GM23248 (cell line): ENCODE data around the gene KIR3DL3. TPM values are rescaled to one million over a fixed set of nuclear protein-coding genes. Genes with fewer than 3 reads are reported as not detected.
"Not testable (repeated sequence)": the region's sequence is repeated elsewhere in the genome, so short reads cannot be mapped to it uniquely, and the experiment has no call there.

Experiments
- DNase-seq: peaks from one replicate; pipeline ENCODE4 v3.0.0-alpha.2; 2015
- H2AFZ ChIP-seq: fragments of 200-600 bp; sonication (generic); 2 replicates; pipeline ENCODE4 v1.6.1; 2016; ENCODE audit warnings: antibody characterized with exemption
- H3F3A ChIP-seq: fragments of 200-600 bp; sonication (generic); 2 replicates; pipeline ENCODE4 v1.6.1; 2016; ENCODE audit warnings: mild to moderate bottlenecking, antibody characterized with exemption, mixed run types; ENCODE audit not compliant: insufficient read depth
- H3K27ac ChIP-seq: fragments of 200-600 bp; sonication (generic); 2 replicates; pipeline ENCODE4 v1.5.1; 2016; ENCODE audit warnings: mild to moderate bottlenecking
- H3K27me3 ChIP-seq: fragments of 200-600 bp; sonication (generic); replicated peaks from 2 replicates; pipeline ENCODE4 v1.6.1; 2016; ENCODE audit warnings: mild to moderate bottlenecking; ENCODE audit not compliant: insufficient read depth
- H3K36me3 ChIP-seq: fragments of 200-600 bp; sonication (generic); 2 replicates; pipeline ENCODE4 v1.6.1; 2016; ENCODE audit warnings: low read depth, mild to moderate bottlenecking
- H3K4me1 ChIP-seq: fragments of 200-600 bp; sonication (generic); 2 replicates; pipeline ENCODE4 v1.6.1; 2016; ENCODE audit warnings: mild to moderate bottlenecking; ENCODE audit not compliant: insufficient read depth
- H3K4me2 ChIP-seq: fragments of 200-600 bp; sonication (generic); one replicate; pipeline ENCODE4 v1.6.1; 2016; ENCODE audit warnings: mild to moderate bottlenecking; ENCODE audit not compliant: unreplicated experiment
- H3K4me3 ChIP-seq: fragments of 200-600 bp; sonication (generic); 2 replicates; pipeline ENCODE4 v1.5.1; 2016; ENCODE audit warnings: mild to moderate bottlenecking
- H3K79me2 ChIP-seq: fragments of 200-600 bp; sonication (generic); 2 replicates; pipeline ENCODE4 v1.6.1; 2016; ENCODE audit warnings: mild to moderate bottlenecking; ENCODE audit not compliant: insufficient read depth
- H3K9ac ChIP-seq: fragments of 200-600 bp; sonication (generic); 2 replicates; pipeline ENCODE4 v1.6.1; 2016; ENCODE audit warnings: mild to moderate bottlenecking
- H3K9me2 ChIP-seq: fragments of 200-600 bp; sonication (generic); 2 replicates; pipeline ENCODE4 v1.6.1; 2016; ENCODE audit warnings: mixed run types, mild to moderate bottlenecking, moderate library complexity; ENCODE audit not compliant: insufficient read depth
- H3K9me3 ChIP-seq: fragments of 200-600 bp; sonication (generic); one replicate; pipeline ENCODE4 v1.6.1; 2017; ENCODE audit warnings: low read depth
- H4K20me1 ChIP-seq: fragments of 200-600 bp; sonication (generic); 2 replicates; pipeline ENCODE4 v1.6.0; 2016; ENCODE audit not compliant: insufficient read depth
- WGBS, 2 experiments: methylation state at CpG; one replicate each; pipeline ENCODE4 v1.1.6; 2015 to 2017; ENCODE audit warnings: low lambda C conversion rate in 2 of 2, low coverage in 1 of 2; ENCODE audit errors: missing lambda C conversion rate in 2 of 2; 5-methylcytosine and 5-hydroxymethylcytosine counted together
- in situ Hi-C: fragments of 300-500 bp; cut with MboI; formaldehyde crosslinking; loops from 2 replicates; pipeline ENCODE4 v1.15.0; 2020
- polyA plus RNA-seq: library from polyadenylated mRNA; unstranded; fragments of >200 nt; fragmentation: Nextera tagmentation; extraction: Ambion mirVana; gene quantifications from 2 replicates; pipeline ENCODE4 v1.2.1, GENCODE V29; 2016
- total RNA-seq: library from RNA; depleted of rRNA; stranded (reverse); fragments of >200 nt; shearing (Covaris generic); gene quantifications from 2 replicates; pipeline ENCODE4 v1.2.3, GENCODE V29; 2014

The KIR3DL3 gene
- total and polyA plus RNA-seq, 2 experiments from 2014 or later, result not detected

DNA sequence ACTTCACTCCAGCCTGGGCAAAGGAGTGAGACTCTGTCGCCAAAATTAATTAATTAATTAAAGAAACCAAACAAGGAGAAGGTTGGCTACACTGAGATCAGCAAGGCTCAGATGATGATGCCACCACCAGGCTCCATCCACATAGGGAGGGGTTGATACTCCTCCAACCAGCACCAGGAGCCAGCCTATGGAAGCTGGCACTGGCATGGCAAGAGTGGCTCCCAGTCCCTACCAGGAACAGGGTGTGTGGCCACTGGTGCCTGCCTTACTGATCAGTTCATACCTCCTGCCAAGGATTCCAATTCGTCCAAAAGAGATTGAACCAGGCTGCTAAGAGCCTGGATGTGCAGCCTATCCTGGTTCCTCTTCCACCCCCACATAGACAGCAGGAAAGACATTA lies 48.4 kb downstream of the KIR3DL3 start:
- H3K4me1 ChIP-seq, H4K20me1 ChIP-seq, H3K4me2 ChIP-seq, H3K27ac ChIP-seq, H3F3A ChIP-seq, H3K79me2 ChIP-seq, H3K36me3 ChIP-seq, H3K4me3 ChIP-seq, H3K27me3 ChIP-seq, H3K9me3 ChIP-seq, DNase-seq, H3K9ac ChIP-seq, H3K9me2 ChIP-seq, in situ Hi-C loops, H2AFZ ChIP-seq: not testable (repeated sequence)
- 4 to 11% methylated on average over 2 of the region's 2 CpGs for WGBS, 2 experiments

- DNase-seq, H3K4me3 ChIP-seq, in situ Hi-C loops, H3K27ac ChIP-seq, H4K20me1 ChIP-seq, H2AFZ ChIP-seq, H3K36me3 ChIP-seq, H3K9me3 ChIP-seq, H3K9ac ChIP-seq, H3K4me2 ChIP-seq, H3K4me1 ChIP-seq, H3K27me3 ChIP-seq, H3K79me2 ChIP-seq, H3K9me2 ChIP-seq, H3F3A ChIP-seq: not testable (repeated sequence)
- WGBS, 2 experiments, result 22 to 24% methylated on average over 12 of the region's 12 CpGs
Observed at GRCh38 chr19:54775095-54775815, 51.0 kb downstream of the KIR3DL3 start.

- H4K20me1 ChIP-seq, H3K9ac ChIP-seq, H3K79me2 ChIP-seq, H3K4me3 ChIP-seq, H3K27me3 ChIP-seq, H3K9me3 ChIP-seq, in situ Hi-C loops, H3K4me2 ChIP-seq, H3F3A ChIP-seq, H3K9me2 ChIP-seq, H2AFZ ChIP-seq, H3K4me1 ChIP-seq, H3K36me3 ChIP-seq, DNase-seq, H3K27ac ChIP-seq: not testable (repeated sequence)
- WGBS, 2 experiments, result 47 to 49% methylated on average over 8 of the region's 8 CpGs
Observed at GRCh38 chr19:54775830-54776229, 51.6 kb downstream of the KIR3DL3 start.

- not testable (repeated sequence) for H3K9me3 ChIP-seq, H2AFZ ChIP-seq
Observed at GRCh38 chr19:54777851-54778250, 53.6 kb downstream of the KIR3DL3 start.

GRCh38 chr19:54778896-54779295 lies 54.7 kb downstream of the KIR3DL3 start:
- H3K9me3 ChIP-seq, H4K20me1 ChIP-seq, H3K4me1 ChIP-seq, H3K9ac ChIP-seq, H3K27me3 ChIP-seq, H3K27ac ChIP-seq, in situ Hi-C loops, H3F3A ChIP-seq, H3K4me3 ChIP-seq, H3K9me2 ChIP-seq, H3K79me2 ChIP-seq, H3K36me3 ChIP-seq, H3K4me2 ChIP-seq, DNase-seq, H2AFZ ChIP-seq: not testable (repeated sequence)
- WGBS, 2 experiments, result 36 to 46% methylated on average over 7 of the region's 7 CpGs

More at GRCh38 chr19:54777851-54778250, 53.6 kb downstream of the KIR3DL3 start:
- H3K4me1 ChIP-seq, H3K9me2 ChIP-seq, H3K9ac ChIP-seq, DNase-seq, H3K4me2 ChIP-seq, in situ Hi-C loops, H3F3A ChIP-seq, H4K20me1 ChIP-seq, H3K27ac ChIP-seq, H3K4me3 ChIP-seq, H3K79me2 ChIP-seq, H3K27me3 ChIP-seq, H3K36me3 ChIP-seq: not testable (repeated sequence)
- WGBS, 2 experiments, result 10 to 20% methylated on average over 4 of the region's 4 CpGs

DNA sequence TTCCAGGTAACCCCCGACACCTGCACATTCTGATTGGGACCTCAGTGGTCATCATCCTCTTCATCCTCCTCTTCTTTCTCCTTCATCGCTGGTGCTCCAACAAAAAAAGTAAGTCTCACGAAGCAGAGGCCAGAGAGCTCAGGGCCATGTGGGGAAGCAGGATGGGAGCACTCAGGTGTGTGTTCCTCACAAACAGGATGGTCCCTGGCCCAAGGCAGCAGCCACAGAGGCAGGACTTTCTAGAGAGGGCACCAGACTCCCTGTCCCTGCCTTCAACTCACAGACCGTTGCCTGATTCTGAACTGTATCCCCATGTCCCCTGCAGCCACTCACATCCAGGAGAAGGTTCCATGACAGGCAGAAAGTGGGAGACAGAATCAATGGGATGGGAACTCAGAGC lies 58.7 kb downstream of the KIR3DL3 start:
- not testable (repeated sequence) for H3K36me3 ChIP-seq, H3K9ac ChIP-seq

More for the DNA sequence above, 58.7 kb downstream of the KIR3DL3 start:
- H3F3A ChIP-seq, DNase-seq, H3K27ac ChIP-seq, in situ Hi-C loops, H3K9me2 ChIP-seq, H4K20me1 ChIP-seq, H3K9me3 ChIP-seq, H2AFZ ChIP-seq, H3K79me2 ChIP-seq, H3K27me3 ChIP-seq, H3K4me2 ChIP-seq, H3K4me1 ChIP-seq, H3K4me3 ChIP-seq: not testable (repeated sequence)
- 16 to 17% methylated on average over 4 of the region's 4 CpGs for WGBS, 2 experiments
